ENCODE data around the gene TMEM269.
A peak's percentile ranks its signal among the peaks of the same experiment; 100 is the strongest.

Gene TMEM269

DNA sequence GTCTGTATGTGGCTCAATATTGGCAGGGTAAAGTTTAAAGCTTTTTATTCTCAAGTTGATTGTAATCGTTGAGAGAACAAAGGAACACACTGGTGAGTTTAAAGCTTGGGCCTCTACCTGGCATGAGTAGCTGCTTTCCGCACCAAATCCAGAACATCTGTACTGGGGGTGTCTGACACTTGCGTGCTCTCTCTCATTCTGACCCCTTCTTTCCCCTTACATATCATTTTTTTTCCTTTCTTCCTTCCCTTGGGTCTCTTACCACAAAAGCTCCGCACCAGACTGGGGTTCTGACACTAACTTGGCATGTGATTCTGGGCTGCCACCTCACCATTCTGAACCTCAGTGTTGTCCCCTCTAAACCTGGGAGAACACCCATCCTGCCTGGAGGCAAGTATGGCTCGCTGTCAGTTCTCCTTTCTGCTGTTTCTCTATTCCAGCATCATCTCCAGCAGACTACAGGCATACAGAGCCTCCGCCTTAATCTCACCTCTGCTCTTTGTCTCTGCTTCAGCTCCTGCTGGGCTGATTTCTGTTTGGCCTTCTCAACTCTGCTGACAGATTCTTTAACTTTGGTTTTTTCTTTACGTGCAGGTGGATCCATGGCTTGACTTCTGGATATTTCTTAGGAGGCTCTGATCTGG is 31.3 kb downstream of the TMEM269 start:
- peak overlapping the region; percentile 93 for H3K4me3 ChIP-seq (ENCODE audit: low read length)
- no peak for TF ChIP-seq ZNF274 (IDR thresholded peaks at IDR 0.05; ENCODE audit: low read depth, low read length)

DNA sequence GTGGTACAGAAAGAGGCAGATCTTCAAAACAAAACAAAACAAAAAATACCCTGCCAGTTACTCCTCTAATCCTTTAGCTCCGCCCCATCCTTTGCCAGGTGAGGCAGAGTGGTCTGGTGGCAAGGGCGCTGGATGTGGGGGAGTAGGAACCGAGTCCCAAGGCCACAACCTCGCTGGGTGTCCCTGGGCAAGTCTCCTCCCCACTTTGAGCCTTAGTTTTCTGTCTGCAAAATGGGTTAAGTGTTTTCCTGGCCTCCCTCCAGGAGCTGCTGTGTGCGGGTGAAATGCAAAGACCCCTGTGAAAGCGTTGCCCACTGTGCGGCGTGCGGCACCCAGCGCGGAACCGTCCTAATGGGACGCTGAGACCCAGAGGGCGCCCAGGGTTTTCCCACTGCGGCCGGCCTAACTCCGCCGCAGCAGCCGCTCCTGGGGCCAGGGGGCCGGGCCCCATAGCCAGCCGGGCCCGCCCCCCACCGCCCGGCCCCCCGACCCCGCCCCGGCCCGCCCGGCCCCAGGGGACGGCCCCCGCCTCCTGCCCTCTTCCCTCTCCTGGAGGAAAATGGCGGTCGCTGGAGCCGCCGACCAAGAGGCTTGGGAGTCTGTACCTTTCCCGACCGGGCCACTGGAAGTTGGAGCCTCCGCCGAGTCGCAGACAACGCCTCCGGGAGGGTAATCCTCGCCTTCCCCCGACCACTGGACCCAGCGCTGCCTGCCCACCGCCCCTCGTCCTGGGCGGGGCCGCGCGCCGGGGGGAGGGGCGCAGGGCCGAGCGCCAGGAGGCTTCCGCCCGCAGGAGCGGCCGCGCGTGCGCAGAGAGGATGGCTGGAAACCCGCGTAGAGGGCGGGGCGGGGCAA is 32.0 kb downstream of the TMEM269 start, which contains the start of the genes ERMAP and SVBP:
Gene ERMAP (plus strand): TSS at position 538 of the 855 bp plus-strand sequence. CDS start 13,327 bp downstream, outside the sequence.
Gene SVBP (minus strand): TSS at position 813 of the 855 bp plus-strand sequence. CDS start 853 bp downstream, outside the sequence.
- no peak for TF ChIP-seq ZNF274 (IDR thresholded peaks at IDR 0.05; ENCODE audit: low read depth, low read length)
- peak within 1 kb of the TSS; percentile 93 for H3K4me3 ChIP-seq (ENCODE audit: low read length)

- H3K4me3 ChIP-seq (ENCODE audit: low read length), result peak overlapping the region; percentile 92
- TF ChIP-seq ZNF274 (IDR thresholded peaks at IDR 0.05; ENCODE audit: low read depth, low read length), result no peak
Measured at GRCh38 chr1:42817440-42817767, 32.6 kb downstream of the TMEM269 start.

GRCh38 chr1:42817976-42818375 is 33.2 kb downstream of the TMEM269 start:
- no peak for TF ChIP-seq ZNF274 (IDR thresholded peaks at IDR 0.05; ENCODE audit: low read depth, low read length)
- no peak overlapping the region for H3K4me3 ChIP-seq (ENCODE audit: low read length)

- H3K4me3 ChIP-seq (ENCODE audit: low read length), result no peak overlapping the region
- no peak for TF ChIP-seq ZNF274 (IDR thresholded peaks at IDR 0.05; ENCODE audit: low read depth, low read length)
Measured at GRCh38 chr1:42820813-42821212, 36.0 kb downstream of the TMEM269 start.

GRCh38 chr1:42821690-42822089 is 36.9 kb downstream of the TMEM269 start:
- TF ChIP-seq ZNF274 (IDR thresholded peaks at IDR 0.05; ENCODE audit: low read depth, low read length), result no peak
- H3K4me3 ChIP-seq (ENCODE audit: low read length), result no peak overlapping the region

DNA sequence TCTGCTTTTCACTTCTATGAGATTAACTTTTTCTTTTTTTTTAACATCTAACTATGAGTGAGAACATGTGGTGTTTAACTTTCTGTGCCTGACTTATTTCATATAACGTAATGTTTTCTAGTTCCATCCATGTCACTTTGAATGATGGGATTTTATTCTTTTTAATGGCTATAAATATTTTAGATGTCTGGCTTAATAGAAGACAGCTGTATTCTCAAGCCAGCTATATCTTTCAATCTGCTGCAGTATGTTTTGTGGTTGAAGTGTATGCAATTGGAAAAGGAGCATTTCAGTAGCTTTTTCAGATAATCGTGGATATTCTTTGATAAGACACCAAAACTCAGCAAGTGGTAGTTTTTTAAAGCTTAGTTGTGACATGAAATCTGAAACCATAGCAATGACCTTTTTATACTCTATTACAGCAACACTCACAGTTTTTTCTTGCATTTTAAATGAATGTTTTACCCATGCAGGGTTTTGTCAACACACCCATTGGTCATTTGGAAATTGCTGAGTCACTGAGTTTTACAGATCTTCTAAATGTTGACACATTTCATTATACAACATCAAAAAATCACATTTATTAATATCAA is 38.1 kb downstream of the TMEM269 start:
- TF ChIP-seq ZNF274 (IDR thresholded peaks at IDR 0.05; ENCODE audit: low read depth, low read length), result no peak
- no peak overlapping the region for H3K4me3 ChIP-seq (ENCODE audit: low read length)

DNA sequence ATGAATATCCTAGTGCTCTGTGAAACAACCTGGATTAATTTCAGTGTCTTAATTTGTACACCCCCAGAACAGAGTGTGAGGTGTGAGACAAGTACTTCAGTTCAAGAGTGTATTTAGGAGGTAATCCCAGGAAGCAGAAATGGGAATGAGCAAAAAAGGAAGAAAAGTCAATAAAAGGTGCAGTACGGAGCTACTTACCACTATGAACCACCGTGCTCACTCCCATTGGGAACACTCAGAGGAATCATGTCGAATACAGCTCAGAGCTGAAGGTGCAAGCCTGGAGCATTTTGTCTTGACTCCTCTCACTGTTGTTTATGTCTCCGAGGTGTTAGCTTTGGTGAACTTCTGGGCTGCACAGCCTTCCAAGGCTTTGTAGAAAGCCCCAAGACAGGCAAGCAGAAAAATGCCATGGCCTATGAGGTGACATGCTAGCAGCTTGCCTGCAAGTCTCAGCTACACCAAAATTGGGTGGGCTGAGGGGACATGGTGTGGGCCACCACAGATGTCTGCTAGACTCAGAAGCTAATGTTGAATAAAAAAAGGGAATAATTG is 39.8 kb downstream of the TMEM269 start:
- H3K4me3 ChIP-seq (ENCODE audit: low read length), result no peak overlapping the region
- TF ChIP-seq ZNF274 (IDR thresholded peaks at IDR 0.05; ENCODE audit: low read depth, low read length), result no peak

DNA sequence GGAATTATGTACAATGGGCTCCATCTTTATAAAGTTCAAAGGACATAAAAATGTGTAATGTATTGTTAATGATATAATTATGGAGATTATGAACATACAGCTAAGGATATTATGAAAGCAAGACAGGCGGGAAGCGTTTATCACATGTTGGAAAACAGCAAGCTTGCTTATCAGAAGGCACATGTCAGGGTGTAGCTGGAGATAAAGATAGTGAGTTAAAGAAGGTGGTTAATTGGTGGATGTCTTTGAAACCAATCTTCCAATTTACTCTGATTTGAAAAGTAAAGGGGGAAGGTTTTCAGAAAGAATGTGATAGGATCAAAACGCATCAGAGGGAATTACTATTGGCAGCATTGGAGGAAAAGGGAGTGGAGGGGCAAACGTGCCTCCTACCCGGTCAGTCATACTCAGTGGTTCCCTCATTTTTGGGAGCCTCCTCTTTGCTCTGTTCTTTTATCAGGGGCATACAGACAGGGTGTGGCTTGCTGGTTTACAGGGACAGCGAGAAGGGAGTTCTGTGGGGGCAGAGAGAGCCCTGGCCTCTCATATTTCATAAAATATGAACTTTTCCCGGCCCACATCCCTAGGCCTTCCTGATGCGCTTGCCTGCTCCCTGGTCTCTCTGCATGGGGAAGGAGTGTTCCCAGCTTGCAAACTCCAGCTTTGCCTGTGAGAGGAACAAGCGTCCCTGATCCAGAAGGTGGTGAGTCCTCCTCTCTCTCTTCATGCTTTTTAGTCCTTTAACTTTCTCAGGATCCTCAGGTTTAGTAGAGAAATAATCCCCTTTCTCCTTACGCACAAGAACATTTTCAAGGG is 40.5 kb downstream of the TMEM269 start:
- TF ChIP-seq ZNF274 (IDR thresholded peaks at IDR 0.05; ENCODE audit: low read depth, low read length), result no peak
- H3K4me3 ChIP-seq (ENCODE audit: low read length), result no peak overlapping the region

GRCh38 chr1:42830631-42831030 is 45.8 kb downstream of the TMEM269 start:
- TF ChIP-seq ZNF274 (IDR thresholded peaks at IDR 0.05; ENCODE audit: low read depth, low read length), result no peak
- no peak overlapping the region for H3K4me3 ChIP-seq (ENCODE audit: low read length)

DNA sequence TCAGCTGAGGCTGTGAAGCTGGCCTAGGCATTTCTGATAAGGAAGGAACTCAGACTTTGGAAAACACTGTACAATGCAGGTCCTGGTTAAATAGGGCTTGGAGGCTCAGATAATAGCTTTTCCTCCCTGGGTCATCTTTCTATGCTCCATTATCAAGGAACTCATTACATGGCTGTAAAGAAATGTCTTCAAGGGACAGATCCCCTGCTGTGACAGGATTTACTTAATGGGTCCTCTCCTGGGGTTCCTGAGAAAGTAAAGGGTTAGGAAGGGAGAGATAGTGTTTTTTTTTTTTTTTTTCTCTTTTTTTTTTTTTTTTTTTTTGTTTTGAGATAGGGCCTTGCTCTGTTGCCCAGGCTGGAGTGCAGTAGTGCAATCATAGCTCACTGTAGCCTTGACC is 46.5 kb downstream of the TMEM269 start:
- H3K4me3 ChIP-seq (ENCODE audit: low read length), result no peak overlapping the region
- no peak for TF ChIP-seq ZNF274 (IDR thresholded peaks at IDR 0.05; ENCODE audit: low read depth, low read length)

DNA sequence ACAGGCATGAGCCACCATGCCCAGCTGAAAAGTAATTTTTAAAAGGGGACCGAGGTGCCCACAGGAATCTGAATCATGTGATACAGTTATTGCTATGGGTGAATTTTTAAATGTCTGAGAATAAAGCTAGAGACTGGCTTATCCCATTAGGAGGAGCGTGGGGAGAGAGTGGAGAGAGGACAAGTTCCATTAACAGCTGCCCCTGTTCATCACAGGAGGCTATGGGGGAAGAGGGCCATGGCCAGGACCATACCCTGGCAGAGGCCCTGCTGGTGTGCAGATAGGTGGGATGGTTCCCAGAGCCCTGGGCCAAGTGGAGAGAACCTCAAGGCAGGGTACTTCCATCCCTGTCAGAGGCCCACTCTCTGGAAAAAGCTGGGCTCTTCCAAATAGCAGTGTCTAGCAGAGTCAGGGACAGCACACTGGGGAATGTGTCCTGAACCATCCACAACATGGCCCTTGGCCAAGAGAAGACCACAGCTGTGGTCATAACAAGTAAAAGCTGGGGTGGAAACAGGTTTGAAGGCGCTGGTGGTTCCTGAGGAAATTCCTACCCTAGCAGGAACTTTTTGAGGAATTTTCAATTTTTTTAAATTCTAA is 48.0 kb downstream of the TMEM269 start:
- H3K4me3 ChIP-seq (ENCODE audit: low read length), result no peak overlapping the region
- no peak for TF ChIP-seq ZNF274 (IDR thresholded peaks at IDR 0.05; ENCODE audit: low read depth, low read length)

DNA sequence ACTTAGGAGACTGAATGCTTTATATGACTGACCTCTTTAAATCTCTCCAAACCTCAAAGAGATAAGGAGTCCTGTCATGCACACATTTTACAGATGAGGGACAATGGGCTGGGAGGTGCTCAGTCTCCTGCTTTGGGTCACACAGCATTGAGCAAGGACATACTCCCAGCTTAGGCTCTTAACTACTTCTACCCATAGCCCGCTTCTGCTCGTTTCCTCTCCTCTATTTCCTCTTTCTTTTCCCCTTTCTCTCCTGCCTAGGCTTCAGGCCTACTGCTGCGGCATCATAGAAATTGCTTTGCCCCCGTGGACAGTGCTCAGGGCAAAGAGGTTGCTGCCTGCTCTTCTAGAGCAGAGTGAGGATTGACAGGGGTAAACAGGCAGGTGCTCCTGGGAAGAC is 49.2 kb downstream of the TMEM269 start:
- H3K4me3 ChIP-seq (ENCODE audit: low read length), result no peak overlapping the region
- TF ChIP-seq ZNF274 (IDR thresholded peaks at IDR 0.05; ENCODE audit: low read depth, low read length), result no peak

Data from GM08714 (cell line).